Colonic mucosa (tissue), 4 donors: Measurements from ENCODE around the gene FAM43A. TPM values are rescaled to one million over a fixed set of nuclear protein-coding genes. Genes with fewer than 3 reads are reported as not detected.

Source experiments
- DNase-seq: peaks from one replicate; pipeline ENCODE4 v3.0.0-alpha.2; 2020
- H3K27ac ChIP-seq: fragments of 200-600 bp; one replicate; pipeline ENCODE4 v1.8.0; 2021
- H3K27me3 ChIP-seq: fragments of 200-600 bp; one replicate; pipeline ENCODE4 v1.8.0; 2021
- H3K36me3 ChIP-seq: fragments of 200-600 bp; one replicate; pipeline ENCODE4 v1.8.0; 2021
- H3K4me1 ChIP-seq: fragments of 200-600 bp; one replicate; pipeline ENCODE4 v1.8.0; 2021; ENCODE audit warnings: mild to moderate bottlenecking
- H3K4me3 ChIP-seq: fragments of 200-600 bp; one replicate; pipeline ENCODE4 v1.8.0; 2021
- H3K9ac ChIP-seq, 2 donors: one replicate each; pipeline ENCODE4 v1.7.0; 2013; ENCODE audit warnings: control low read depth in 2 of 2, low read depth in 2 of 2, low read length in 2 of 2
- H3K9me3 ChIP-seq: fragments of 200-600 bp; one replicate; pipeline ENCODE4 v1.8.0; 2021
- intact Hi-C: fragments of 100-400 bp; cut with DNase I; formaldehyde crosslinking; loops from one replicate; pipeline ENCODE4 v1.14.1; 2022
- total RNA-seq, 2 donors: library from RNA; stranded (reverse); fragmentation: NEBNext Ultra II Directional in 1 of 2; extraction: Animal tissue kit (Norgen Biotek cat#: 25700) in 1 of 2; gene quantifications; one replicate each; pipeline ENCODE4 v1.2.1, GENCODE V29; 2021
- TF ChIP-seq, protein P1 (sequence below): fragments of 200-600 bp; IDR thresholded peaks from one replicate; pipeline ENCODE4 v1.8.0; 2022; ENCODE audit warnings: antibody characterized with exemption, mild to moderate bottlenecking
- donor health status: healthy.
- donor health status: DM: no; HTN: no; CAD: no.
- donor health status: DM: no; HTN: no; CAD: no.

FAM43A gene
- total RNA-seq, 2 donors from 2014 or later, result 7.2 to 10.2 TPM

GRCh38 chr3:194685065-194685717 lies 492 bp upstream of the FAM43A start:
- Histone ChIP-seq H3K36me3 (no peaks in the 10 kb centered on the region), H3K4me1 (peaks cover 14% of the 10 kb centered on the region), H3K9me3 (no peaks in the 10 kb centered on the region), H3K27me3 (no peaks in the 10 kb centered on the region), H3K4me3 (peak overlapping the region; percentile 82), H3K9ac (peak overlapping the region in 1 of 2 donors; percentile 84), H3K27ac (peak overlapping the region; percentile 82)
- DNase-seq, result no peak
- intact Hi-C loops, result loop anchor here (5.0 kb wide), 1 partner anchor 422 kb away; no protein-coding TSS in a partner anchor
- TF ChIP-seq, protein P1, sequence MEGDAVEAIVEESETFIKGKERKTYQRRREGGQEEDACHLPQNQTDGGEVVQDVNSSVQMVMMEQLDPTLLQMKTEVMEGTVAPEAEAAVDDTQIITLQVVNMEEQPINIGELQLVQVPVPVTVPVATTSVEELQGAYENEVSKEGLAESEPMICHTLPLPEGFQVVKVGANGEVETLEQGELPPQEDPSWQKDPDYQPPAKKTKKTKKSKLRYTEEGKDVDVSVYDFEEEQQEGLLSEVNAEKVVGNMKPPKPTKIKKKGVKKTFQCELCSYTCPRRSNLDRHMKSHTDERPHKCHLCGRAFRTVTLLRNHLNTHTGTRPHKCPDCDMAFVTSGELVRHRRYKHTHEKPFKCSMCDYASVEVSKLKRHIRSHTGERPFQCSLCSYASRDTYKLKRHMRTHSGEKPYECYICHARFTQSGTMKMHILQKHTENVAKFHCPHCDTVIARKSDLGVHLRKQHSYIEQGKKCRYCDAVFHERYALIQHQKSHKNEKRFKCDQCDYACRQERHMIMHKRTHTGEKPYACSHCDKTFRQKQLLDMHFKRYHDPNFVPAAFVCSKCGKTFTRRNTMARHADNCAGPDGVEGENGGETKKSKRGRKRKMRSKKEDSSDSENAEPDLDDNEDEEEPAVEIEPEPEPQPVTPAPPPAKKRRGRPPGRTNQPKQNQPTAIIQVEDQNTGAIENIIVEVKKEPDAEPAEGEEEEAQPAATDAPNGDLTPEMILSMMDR, result no peak

GRCh38 chr3:194686414-194686815 lies 732 bp downstream of the FAM43A start:
- Histone ChIP-seq H3K36me3 (no peaks in the 10 kb centered on the region), H3K9me3 (no peaks in the 10 kb centered on the region), H3K27me3 (no peaks in the 10 kb centered on the region), H3K9ac (peak overlapping the region; percentile 65 to 84), H3K4me3 (peak overlapping the region; percentile 82), H3K4me1 (peaks cover 14% of the 10 kb centered on the region), H3K27ac (peak overlapping the region; percentile 82)
- no peak for DNase-seq
- TF ChIP-seq, protein P1, result no peak
- intact Hi-C loops, result loop anchor here (5.0 kb wide), 1 partner anchor 421 kb away; no protein-coding TSS in a partner anchor

DNA sequence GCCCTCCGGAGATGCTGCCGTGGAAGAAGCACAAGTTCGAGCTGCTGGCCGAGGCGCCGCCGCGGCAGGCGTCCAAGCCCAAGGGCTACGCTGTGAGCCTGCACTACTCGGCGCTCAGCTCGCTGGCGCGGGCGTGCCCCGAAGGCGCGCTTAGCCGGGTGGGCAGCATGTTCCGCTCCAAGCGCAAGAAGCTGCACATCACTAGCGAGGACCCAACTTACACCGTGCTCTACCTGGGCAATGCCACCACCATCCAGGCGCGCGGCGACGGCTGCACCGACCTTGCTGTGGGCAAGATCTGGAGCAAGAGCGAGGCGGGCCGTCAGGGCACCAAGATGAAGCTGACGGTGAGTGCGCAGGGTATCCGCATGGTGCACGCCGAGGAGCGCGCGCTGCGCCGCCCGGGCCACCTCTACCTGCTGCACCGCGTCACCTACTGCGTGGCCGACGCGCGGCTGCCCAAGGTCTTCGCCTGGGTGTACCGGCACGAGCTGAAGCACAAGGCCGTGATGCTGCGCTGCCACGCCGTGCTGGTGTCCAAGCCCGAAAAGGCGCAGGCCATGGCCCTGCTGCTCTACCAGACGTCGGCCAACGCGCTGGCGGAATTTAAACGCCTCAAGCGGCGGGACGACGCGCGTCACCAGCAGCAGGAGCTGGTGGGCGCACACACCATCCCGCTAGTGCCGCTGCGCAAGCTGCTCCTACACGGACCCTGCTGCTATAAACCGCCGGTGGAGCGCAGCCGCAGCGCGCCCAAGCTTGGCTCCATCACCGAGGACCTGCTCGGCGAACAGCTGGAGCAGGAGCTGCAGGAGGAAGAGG lies 1.3 kb downstream of the FAM43A start:
- intact Hi-C loops, result loop anchor here (5.0 kb wide), 1 partner anchor 420 kb away; no protein-coding TSS in a partner anchor
- TF ChIP-seq, protein P1, result no peak
- Histone ChIP-seq H3K36me3 (no peaks in the 10 kb centered on the region), H3K9me3 (no peaks in the 10 kb centered on the region), H3K4me1 (peaks cover 14% of the 10 kb centered on the region), H3K27ac (peak overlapping the region; percentile 82), H3K9ac (peak overlapping the region; percentile 64 to 84), H3K4me3 (peak overlapping the region; percentile 82), H3K27me3 (no peaks in the 10 kb centered on the region)
- peak; percentile 48 for DNase-seq

DNA sequence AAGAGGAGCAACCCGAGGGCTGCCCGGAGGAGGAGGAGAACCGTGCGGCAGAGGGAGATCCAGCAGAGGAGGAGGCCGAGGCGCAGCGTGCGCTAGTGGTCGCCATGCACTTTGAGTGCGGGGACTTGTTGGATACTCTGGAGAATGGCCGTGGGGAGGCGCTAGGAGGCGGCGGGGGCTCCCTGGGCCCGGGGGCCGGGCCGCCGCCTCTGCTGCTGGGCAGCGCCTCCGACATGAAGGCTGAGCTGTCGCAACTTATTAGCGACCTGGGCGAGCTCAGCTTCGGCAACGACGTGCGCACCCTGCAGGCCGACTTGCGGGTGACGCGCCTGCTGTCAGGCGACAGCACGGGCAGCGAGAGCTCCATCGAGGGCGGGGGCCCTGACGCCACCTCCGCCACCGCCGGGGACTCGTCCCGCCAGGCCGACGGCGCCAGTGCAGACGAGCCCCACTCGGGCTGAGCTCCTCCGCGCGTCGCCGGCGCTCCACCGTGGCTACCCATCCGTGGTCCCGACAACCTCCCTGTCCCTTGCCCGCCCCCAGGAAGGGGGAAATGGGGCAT lies 2.0 kb downstream of the FAM43A start:
- TF ChIP-seq, protein P1, result no peak
- intact Hi-C loops, result loop anchor here (5.0 kb wide), 1 partner anchor 420 kb away; no protein-coding TSS in a partner anchor
- H3K4me1 ChIP-seq, result peaks cover 14% of the 10 kb centered on the region

GRCh38 chr3:194688200-194688740 lies 2.6 kb downstream of the FAM43A start:
- intact Hi-C loops, result loop anchor here (5.0 kb wide), 1 partner anchor 419 kb away; no protein-coding TSS in a partner anchor
- peak overlapping the region; percentile 82 for H3K4me3 ChIP-seq
- H3K36me3 ChIP-seq, result no peaks in the 10 kb centered on the region
- H3K9me3 ChIP-seq, result no peaks in the 10 kb centered on the region
- TF ChIP-seq, protein P1, result no peak
- peak overlapping the region; percentile 64 to 84 for H3K9ac ChIP-seq
- DNase-seq, result peak; percentile 48
- H3K27me3 ChIP-seq, result no peaks in the 10 kb centered on the region
- H3K27ac ChIP-seq, result peak overlapping the region; percentile 51
- peaks cover 14% of the 10 kb centered on the region for H3K4me1 ChIP-seq

More for the DNA sequence above, 2.0 kb downstream of the FAM43A start:
- peak overlapping the region; percentile 51 for H3K27ac ChIP-seq
- DNase-seq, result peak; percentile 83
- H3K9ac ChIP-seq, result peak overlapping the region; percentile 64 to 84
- no peaks in the 10 kb centered on the region for H3K36me3 ChIP-seq
- H3K4me3 ChIP-seq, result peak overlapping the region; percentile 82
- H3K27me3 ChIP-seq, result no peaks in the 10 kb centered on the region
- no peaks in the 10 kb centered on the region for H3K9me3 ChIP-seq
